ENCODE data around the gene PTPN4. TPM values are rescaled to one million over a fixed set of nuclear protein-coding genes. Genes with fewer than 3 reads are reported as not detected.
A peak's percentile ranks its signal among the peaks of the same experiment; 100 is the strongest.

The PTPN4 gene
- total RNA-seq, 2 donors from 2014 or later, result 52.6 to 69.8 TPM

- Histone ChIP-seq H3K27ac (ENCODE audit: low read depth, low read length) (no peak overlapping the region), H3K4me3 (ENCODE audit: low read length) (no peak overlapping the region), H3K9ac (ENCODE audit: extremely low read depth, low read length, poor library complexity, severe bottlenecking) (no peak overlapping the region), H3K9me3 (ENCODE audit: control insufficient read depth, low read length) (no peaks in the 10 kb centered on the region), H3K4me1 (ENCODE audit: control insufficient read depth, insufficient read depth, low read length) (no peaks in the 10 kb centered on the region), H3K36me3 (ENCODE audit: control insufficient read depth, insufficient read depth, low read length) (no peaks in the 10 kb centered on the region), H3K27me3 (ENCODE audit: control insufficient read depth, insufficient read depth, low read length, poor library complexity, severe bottlenecking) (no peaks in the 10 kb centered on the region)
- H3K9me3 Mint-ChIP-seq, result peaks cover 4% of the 10 kb centered on the region
- no peak overlapping the region for H3K4me3 Mint-ChIP-seq
- H3K27ac Mint-ChIP-seq, result no peak overlapping the region
- no peaks in the 10 kb centered on the region for H3K36me3 Mint-ChIP-seq (ENCODE audit: low read depth)
- 94 to 100% methylated on average over 2 to 3 of the region's 3 CpGs for WGBS, 2 experiments (ENCODE audit: insufficient coverage in 1 of 2, insufficient read length in 1 of 2)
- no peak for DNase-seq
- no peak for TF ChIP-seq CTCF (conservative IDR thresholded peaks at IDR 0.05)
- no peaks in the 10 kb centered on the region for H3K4me1 Mint-ChIP-seq
- no peaks in the 10 kb centered on the region for H3K27me3 Mint-ChIP-seq (ENCODE audit: insufficient read depth)
Observed at GRCh38 chr2:119719261-119719627, 40.5 kb upstream of the PTPN4 start.

GRCh38 chr2:119721043-119721442, 38.7 kb upstream of the PTPN4 start:
- H3K9me3 ChIP-seq (ENCODE audit: control insufficient read depth, low read length), result no peaks in the 10 kb centered on the region
- 93 to 100% methylated on average over 1 of the region's 1 CpG for WGBS, 2 experiments (ENCODE audit: insufficient coverage in 1 of 2, insufficient read length in 1 of 2)
- no peak overlapping the region for H3K4me3 ChIP-seq (ENCODE audit: low read length)
- no peaks in the 10 kb centered on the region for H3K27me3 ChIP-seq (ENCODE audit: control insufficient read depth, insufficient read depth, low read length, poor library complexity, severe bottlenecking)
- TF ChIP-seq CTCF (conservative IDR thresholded peaks at IDR 0.05), result no peak
- no peak overlapping the region for H3K9ac ChIP-seq (ENCODE audit: extremely low read depth, low read length, poor library complexity, severe bottlenecking)
- DNase-seq, result no peak
- no peaks in the 10 kb centered on the region for H3K36me3 Mint-ChIP-seq (ENCODE audit: low read depth)
- no peaks in the 10 kb centered on the region for H3K4me1 ChIP-seq (ENCODE audit: control insufficient read depth, insufficient read depth, low read length)
- H3K27ac Mint-ChIP-seq, result no peak overlapping the region
- H3K9me3 Mint-ChIP-seq, result peaks cover 4% of the 10 kb centered on the region
- H3K4me1 Mint-ChIP-seq, result no peaks in the 10 kb centered on the region
- no peaks in the 10 kb centered on the region for H3K27me3 Mint-ChIP-seq (ENCODE audit: insufficient read depth)
- H3K27ac ChIP-seq (ENCODE audit: low read depth, low read length), result no peak overlapping the region
- no peak overlapping the region for H3K4me3 Mint-ChIP-seq
- H3K36me3 ChIP-seq (ENCODE audit: control insufficient read depth, insufficient read depth, low read length), result no peaks in the 10 kb centered on the region

GRCh38 chr2:119721462-119721861, 38.3 kb upstream of the PTPN4 start:
- H3K27ac Mint-ChIP-seq, result no peak overlapping the region
- no peaks in the 10 kb centered on the region for H3K36me3 ChIP-seq (ENCODE audit: control insufficient read depth, insufficient read depth, low read length)
- DNase-seq, result no peak
- no peak overlapping the region for H3K4me3 Mint-ChIP-seq
- no peak overlapping the region for H3K4me3 ChIP-seq (ENCODE audit: low read length)
- H3K27ac ChIP-seq (ENCODE audit: low read depth, low read length), result no peak overlapping the region
- H3K9me3 ChIP-seq (ENCODE audit: control insufficient read depth, low read length), result no peaks in the 10 kb centered on the region
- no peaks in the 10 kb centered on the region for H3K4me1 ChIP-seq (ENCODE audit: control insufficient read depth, insufficient read depth, low read length)
- no peaks in the 10 kb centered on the region for H3K36me3 Mint-ChIP-seq (ENCODE audit: low read depth)
- H3K9ac ChIP-seq (ENCODE audit: extremely low read depth, low read length, poor library complexity, severe bottlenecking), result no peak overlapping the region
- 76 to 78% methylated on average over 3 to 5 of the region's 5 CpGs for whole genome bisulfite sequencing, 2 experiments (ENCODE audit: insufficient coverage in 1 of 2, insufficient read length in 1 of 2)
- no peaks in the 10 kb centered on the region for H3K27me3 Mint-ChIP-seq (ENCODE audit: insufficient read depth)
- H3K27me3 ChIP-seq (ENCODE audit: control insufficient read depth, insufficient read depth, low read length, poor library complexity, severe bottlenecking), result no peaks in the 10 kb centered on the region
- peaks cover 4% of the 10 kb centered on the region for H3K9me3 Mint-ChIP-seq
- TF ChIP-seq CTCF (conservative IDR thresholded peaks at IDR 0.05), result peak; percentile 55
- no peaks in the 10 kb centered on the region for H3K4me1 Mint-ChIP-seq

All from endodermal cell (in vitro differentiated cells).